CD4-positive, alpha-beta memory T cell (primary cell): ENCODE results near the gene TYW3. TPM values are rescaled to one million over a fixed set of nuclear protein-coding genes. Genes with fewer than 3 reads are reported as not detected.

ENCODE experiments used
- CTCF ChIA-PET: fragments of 350-600 bp; sonication (Branson Sonifier 250); formaldehyde crosslinking; loops from one replicate; lab custom pipeline; 2021; ENCODE audit warnings: inconsistent platforms; ENCODE audit not compliant: partially characterized antibody; lab: Charles Lee
- POLR2A ChIA-PET: fragments of 350-600 bp; sonication (Branson Sonifier 250); formaldehyde crosslinking; loops from one replicate; lab custom pipeline; 2021; ENCODE audit not compliant: partially characterized antibody; lab: Charles Lee
- DNase-seq, 5 donors: peaks; one replicate each; pipeline versions ENCODE4 v3.0.0 to v3.0.0-alpha.2; 2020 to 2022; ENCODE audit warnings: mixed read lengths in 1 of 5
- H3K27ac ChIP-seq: one replicate; pipeline ENCODE4 v1.7.0; 2013; ENCODE audit warnings: low read depth, low read length
- H3K27me3 ChIP-seq: 2 replicates; pipeline ENCODE4 v1.7.0; 2013; ENCODE audit warnings: mild to moderate bottlenecking, low read length, moderate library complexity; ENCODE audit not compliant: insufficient read depth
- H3K36me3 ChIP-seq: 2 replicates; pipeline ENCODE4 v1.7.0; 2013; ENCODE audit warnings: mild to moderate bottlenecking, low read length, moderate library complexity; ENCODE audit not compliant: insufficient read depth
- H3K4me1 ChIP-seq: 2 replicates; pipeline ENCODE4 v1.7.0; 2013; ENCODE audit warnings: mild to moderate bottlenecking, low read length, moderate library complexity; ENCODE audit not compliant: insufficient read depth
- H3K4me3 ChIP-seq, 2 donors: one replicate each; pipeline ENCODE4 v1.7.0; 2013; ENCODE audit warnings: low read length in 2 of 2, mild to moderate bottlenecking in 1 of 2
- H3K9me3 ChIP-seq, 2 donors: one replicate each; pipeline ENCODE4 v1.7.0; 2013; ENCODE audit warnings: low read length in 2 of 2, control low read depth in 1 of 2; ENCODE audit not compliant: control insufficient read depth in 1 of 2
- H3K27ac Mint-ChIP-seq, 7 donors: one replicate each; pipeline ENCODE4 v1.8.0; 2020 to 2021; ENCODE audit warnings: mixed read lengths in 7 of 7, mild to moderate bottlenecking in 6 of 7, inconsistent platforms in 3 of 7, moderate library complexity in 3 of 7
- H3K27me3 Mint-ChIP-seq, 2 donors: one replicate each; pipeline ENCODE4 v1.8.0; 2020 to 2021; ENCODE audit warnings: mixed read lengths in 2 of 2
- H3K36me3 Mint-ChIP-seq, 2 donors: one replicate each; pipeline ENCODE4 v1.8.0; 2020 to 2021; ENCODE audit warnings: mixed read lengths in 2 of 2, inconsistent platforms in 1 of 2, mild to moderate bottlenecking in 1 of 2
- H3K4me1 Mint-ChIP-seq, 4 donors: one replicate each; pipeline ENCODE4 v1.8.0; 2020 to 2021; ENCODE audit warnings: mixed read lengths in 4 of 4, mild to moderate bottlenecking in 1 of 4
- H3K4me3 Mint-ChIP-seq, 8 donors: one replicate each; pipeline ENCODE4 v1.8.0; 2020 to 2021; ENCODE audit warnings: mixed read lengths in 8 of 8, mild to moderate bottlenecking in 7 of 8, moderate library complexity in 6 of 8, inconsistent platforms in 3 of 8
- H3K9me3 Mint-ChIP-seq, 8 donors: one replicate each; pipeline ENCODE4 v1.8.0; 2020 to 2021; ENCODE audit warnings: mixed read lengths in 8 of 8, mild to moderate bottlenecking in 5 of 8, inconsistent platforms in 3 of 8, moderate library complexity in 1 of 8
- intact Hi-C: fragments of 100-400 bp; cut with micrococcal nuclease; formaldehyde crosslinking; loops from one replicate; pipeline ENCODE4 v1.15.1; 2023
- polyA plus RNA-seq, 2 donors: library from polyadenylated mRNA; unstranded; fragments of 300-500 nt; fragmentation: Illumina TruSeq; gene quantifications; one replicate each; pipeline ENCODE4 v1.2.3, GENCODE V29; 2021
- total RNA-seq, 2 experiments: library from RNA; stranded (reverse); gene quantifications; one replicate each; pipeline ENCODE4 v1.2.3, GENCODE V29; 2021

The TYW3 gene
- total and polyA plus RNA-seq, 4 experiments from 2014 or later, result 7.3 to 19.9 (median 15.0) TPM

- POLR2A ChIA-PET, result no interaction called here
- H3K9me3 Mint-ChIP-seq, result no peaks in the 10 kb centered on the region
- Histone ChIP-seq H3K4me3 (no peak overlapping the region), H3K4me1 (no peaks in the 10 kb centered on the region), H3K9me3 (no peaks in the 10 kb centered on the region), H3K36me3 (no peaks in the 10 kb centered on the region), H3K27ac (no peak overlapping the region), H3K27me3 (no peaks in the 10 kb centered on the region)
- no peaks in the 10 kb centered on the region for H3K4me1 Mint-ChIP-seq
- no peak for DNase-seq
- CTCF ChIA-PET, result no interaction called here
- no peaks in the 10 kb centered on the region for H3K36me3 Mint-ChIP-seq
- H3K4me3 Mint-ChIP-seq, result no peak overlapping the region
- intact Hi-C loops, result no loop called here
- H3K27ac Mint-ChIP-seq, result no peak overlapping the region
- peaks cover 6 to 13% of the 10 kb centered on the region in 2 donors for H3K27me3 Mint-ChIP-seq
These were observed 46.8 kb downstream of the TYW3 start for GRCh38 chr1:74779750-74780149.

GRCh38 chr1:74780594-74780993 is 47.6 kb downstream of the TYW3 start:
- no peak overlapping the region for H3K4me3 ChIP-seq
- H3K27ac ChIP-seq, result no peak overlapping the region
- Mint-ChIP-seq H3K4me3 (no peak overlapping the region), H3K36me3 (no peaks in the 10 kb centered on the region), H3K27ac (no peak overlapping the region), H3K27me3 (peaks cover 6 to 13% of the 10 kb centered on the region in 2 donors), H3K4me1 (no peaks in the 10 kb centered on the region), H3K9me3 (no peaks in the 10 kb centered on the region)
- no peaks in the 10 kb centered on the region for H3K4me1 ChIP-seq
- ChIA-PET POLR2A (no interaction called here), CTCF (no interaction called here)
- intact Hi-C loops, result no loop called here
- H3K36me3 ChIP-seq, result no peaks in the 10 kb centered on the region
- H3K9me3 ChIP-seq, result no peaks in the 10 kb centered on the region
- no peaks in the 10 kb centered on the region for H3K27me3 ChIP-seq
- no peak for DNase-seq

- Histone ChIP-seq H3K36me3 (no peaks in the 10 kb centered on the region), H3K27ac (no peak overlapping the region), H3K9me3 (no peaks in the 10 kb centered on the region), H3K27me3 (no peaks in the 10 kb centered on the region), H3K4me1 (no peaks in the 10 kb centered on the region), H3K4me3 (no peak overlapping the region)
- intact Hi-C loops, result no loop called here
- peaks cover 7 to 9% of the 10 kb centered on the region in 2 donors for H3K27me3 Mint-ChIP-seq
- DNase-seq, result no peak
- no peak overlapping the region for H3K4me3 Mint-ChIP-seq
- peaks cover 0 to 6% (median under 1%) of the 10 kb centered on the region in 8 donors for H3K9me3 Mint-ChIP-seq
- no peaks in the 10 kb centered on the region for H3K4me1 Mint-ChIP-seq
- no peaks in the 10 kb centered on the region for H3K36me3 Mint-ChIP-seq
- ChIA-PET CTCF (interaction anchor here (0.7 to 0.9 kb wide), 2 partner anchors 9 to 14 kb away, joined by 3 read pairs; no protein-coding TSS in a partner anchor), POLR2A (no interaction called here)
- H3K27ac Mint-ChIP-seq, result no peak overlapping the region
These were observed 53.0 kb downstream of the TYW3 start for GRCh38 chr1:74785944-74786343.

GRCh38 chr1:74790453-74790852 is 57.5 kb downstream of the TYW3 start:
- no peaks in the 10 kb centered on the region for H3K4me1 Mint-ChIP-seq
- H3K27ac ChIP-seq, result no peak overlapping the region
- POLR2A ChIA-PET, result no interaction called here
- no peaks in the 10 kb centered on the region for H3K9me3 ChIP-seq
- no peak overlapping the region for H3K4me3 ChIP-seq
- DNase-seq, result no peak
- H3K36me3 Mint-ChIP-seq, result no peaks in the 10 kb centered on the region
- no peaks in the 10 kb centered on the region for H3K27me3 ChIP-seq
- intact Hi-C loops, result no loop called here
- peaks cover 4 to 8% of the 10 kb centered on the region in 2 donors for H3K27me3 Mint-ChIP-seq
- H3K36me3 ChIP-seq, result no peaks in the 10 kb centered on the region
- no peak overlapping the region for H3K27ac Mint-ChIP-seq
- no peaks in the 10 kb centered on the region for H3K4me1 ChIP-seq
- H3K4me3 Mint-ChIP-seq, result no peak overlapping the region
- CTCF ChIA-PET, result no interaction called here
- H3K9me3 Mint-ChIP-seq, result peaks cover 0 to 6% (median under 1%) of the 10 kb centered on the region in 8 donors

- Histone ChIP-seq H3K9me3 (no peaks in the 10 kb centered on the region), H3K27ac (no peak overlapping the region), H3K4me3 (no peak overlapping the region), H3K27me3 (no peaks in the 10 kb centered on the region), H3K36me3 (no peaks in the 10 kb centered on the region), H3K4me1 (no peaks in the 10 kb centered on the region)
- H3K27ac Mint-ChIP-seq, result no peak overlapping the region
- intact Hi-C loops, result no loop called here
- peaks cover 0 to 6% (median 0%) of the 10 kb centered on the region in 8 donors for H3K9me3 Mint-ChIP-seq
- ChIA-PET POLR2A (no interaction called here), CTCF (no interaction called here)
- peaks cover 4% of the 10 kb centered on the region in 2 donors for H3K27me3 Mint-ChIP-seq
- no peak overlapping the region for H3K4me3 Mint-ChIP-seq
- H3K36me3 Mint-ChIP-seq, result no peaks in the 10 kb centered on the region
- DNase-seq, result no peak
- no peaks in the 10 kb centered on the region for H3K4me1 Mint-ChIP-seq
These were observed 58.5 kb downstream of the TYW3 start for GRCh38 chr1:74791491-74791890.

GRCh38 chr1:74799119-74799657 is 66.2 kb downstream of the TYW3 start:
- Histone ChIP-seq H3K27me3 (no peaks in the 10 kb centered on the region), H3K4me3 (no peak overlapping the region), H3K36me3 (no peaks in the 10 kb centered on the region), H3K9me3 (no peaks in the 10 kb centered on the region), H3K4me1 (no peaks in the 10 kb centered on the region), H3K27ac (no peak overlapping the region)
- Mint-ChIP-seq H3K27ac (no peak overlapping the region), H3K4me3 (no peak overlapping the region), H3K36me3 (no peaks in the 10 kb centered on the region), H3K27me3 (peaks cover 4 to 7% of the 10 kb centered on the region in 2 donors), H3K9me3 (peaks cover 0 to 12% (median 4%) of the 10 kb centered on the region in 8 donors), H3K4me1 (no peaks in the 10 kb centered on the region)
- intact Hi-C loops, result no loop called here
- ChIA-PET POLR2A (no interaction called here), CTCF (no interaction called here)
- DNase-seq, result no peak

- DNase-seq, result no peak
- intact Hi-C loops, result no loop called here
- H3K4me3 Mint-ChIP-seq, result no peak overlapping the region
- Histone ChIP-seq H3K27ac (no peak overlapping the region), H3K27me3 (no peaks in the 10 kb centered on the region), H3K4me1 (no peaks in the 10 kb centered on the region), H3K36me3 (no peaks in the 10 kb centered on the region), H3K9me3 (no peaks in the 10 kb centered on the region), H3K4me3 (no peak overlapping the region)
- H3K27ac Mint-ChIP-seq, result no peak overlapping the region
- no peaks in the 10 kb centered on the region for H3K27me3 Mint-ChIP-seq
- no peaks in the 10 kb centered on the region for H3K9me3 Mint-ChIP-seq
- no peaks in the 10 kb centered on the region for H3K4me1 Mint-ChIP-seq
- H3K36me3 Mint-ChIP-seq, result no peaks in the 10 kb centered on the region
- CTCF ChIA-PET, result no interaction called here
- POLR2A ChIA-PET, result no interaction called here
These were observed 78.7 kb downstream of the TYW3 start for GRCh38 chr1:74811436-74812179.
